ENCODE results near the gene IFNGR2.

The IFNGR2 gene

GRCh38 chr21:33391656-33392055, 11.6 kb upstream of the IFNGR2 start:
- no peak for DNase-seq
- TF ChIP-seq EZH2 (IDR thresholded peaks at IDR 0.05; ENCODE audit: borderline replicate concordance, low read depth, low read length, severe bottlenecking) (no peak), CTCF (IDR thresholded peaks at IDR 0.05; ENCODE audit: borderline replicate concordance, extremely low read depth, low read length, poor library complexity, severe bottlenecking) (no peak)
- H3K9me3 ChIP-seq (ENCODE audit: insufficient read depth, low read length, severe bottlenecking) = no peaks in the 10 kb centered on the region
- no peak for ATAC-seq (ENCODE audit: insufficient read depth, low read depth)
- no peak overlapping the region for H2AFZ ChIP-seq (ENCODE audit: low read depth, low read length)
- no peaks in the 10 kb centered on the region for H4K20me1 ChIP-seq (ENCODE audit: insufficient read depth, low read length)
- H3K4me1 ChIP-seq (ENCODE audit: insufficient read depth, low read length) = no peaks in the 10 kb centered on the region
- H3K27me3 ChIP-seq (ENCODE audit: insufficient read depth, low read length, poor library complexity) = no peaks in the 10 kb centered on the region
- H3K79me2 ChIP-seq (ENCODE audit: insufficient read depth, low read length) = no peaks in the 10 kb centered on the region
- no peak overlapping the region for H3K4me2 ChIP-seq (ENCODE audit: insufficient read depth, low read length)
- H3K9ac ChIP-seq (ENCODE audit: low read depth, low read length) = no peak overlapping the region
- no peak overlapping the region for H3K27ac ChIP-seq (ENCODE audit: low read length)
- no peak overlapping the region for H3K4me3 ChIP-seq (ENCODE audit: low read depth in 1 of 2, low read length in 2 of 2)
- H3K36me3 ChIP-seq (ENCODE audit: insufficient read depth, low read length) = no peaks in the 10 kb centered on the region

GRCh38 chr21:33392284-33392985, 10.8 kb upstream of the IFNGR2 start:
- H3K36me3 ChIP-seq (ENCODE audit: insufficient read depth, low read length) = no peaks in the 10 kb centered on the region
- no peak overlapping the region for H3K27ac ChIP-seq (ENCODE audit: low read length)
- H2AFZ ChIP-seq (ENCODE audit: low read depth, low read length) = no peak overlapping the region
- no peaks in the 10 kb centered on the region for H3K4me1 ChIP-seq (ENCODE audit: insufficient read depth, low read length)
- TF ChIP-seq CTCF (IDR thresholded peaks at IDR 0.05; ENCODE audit: borderline replicate concordance, extremely low read depth, low read length, poor library complexity, severe bottlenecking) (no peak), EZH2 (IDR thresholded peaks at IDR 0.05; ENCODE audit: borderline replicate concordance, low read depth, low read length, severe bottlenecking) (no peak)
- no peak overlapping the region for H3K4me3 ChIP-seq (ENCODE audit: low read depth in 1 of 2, low read length in 2 of 2)
- no peaks in the 10 kb centered on the region for H3K9me3 ChIP-seq (ENCODE audit: insufficient read depth, low read length, severe bottlenecking)
- ATAC-seq (ENCODE audit: insufficient read depth, low read depth) (no peak; the same call in 2 of the 3 replicates), DNase-seq (no peak)
- H4K20me1 ChIP-seq (ENCODE audit: insufficient read depth, low read length) = no peaks in the 10 kb centered on the region
- H3K79me2 ChIP-seq (ENCODE audit: insufficient read depth, low read length) = no peaks in the 10 kb centered on the region
- H3K4me2 ChIP-seq (ENCODE audit: insufficient read depth, low read length) = no peak overlapping the region
- no peaks in the 10 kb centered on the region for H3K27me3 ChIP-seq (ENCODE audit: insufficient read depth, low read length, poor library complexity)
- no peak overlapping the region for H3K9ac ChIP-seq (ENCODE audit: low read depth, low read length)

- no peak overlapping the region for H3K4me2 ChIP-seq (ENCODE audit: insufficient read depth, low read length)
Measured at GRCh38 chr21:33393348-33393747, 9.9 kb upstream of the IFNGR2 start.

More at GRCh38 chr21:33393348-33393747, 9.9 kb upstream of the IFNGR2 start:
- Histone ChIP-seq H3K9me3 (ENCODE audit: insufficient read depth, low read length, severe bottlenecking) (no peaks in the 10 kb centered on the region), H3K4me1 (ENCODE audit: insufficient read depth, low read length) (0 out of 2 replicates have a peak, but pooled peaks cover under 1% of the 10 kb centered on the region), H3K27me3 (ENCODE audit: insufficient read depth, low read length, poor library complexity) (no peaks in the 10 kb centered on the region), H3K36me3 (ENCODE audit: insufficient read depth, low read length) (no peaks in the 10 kb centered on the region), H3K79me2 (ENCODE audit: insufficient read depth, low read length) (no peaks in the 10 kb centered on the region), H3K27ac (ENCODE audit: low read length) (no peak overlapping the region), H2AFZ (ENCODE audit: low read depth, low read length) (no peak overlapping the region), H4K20me1 (ENCODE audit: insufficient read depth, low read length) (no peaks in the 10 kb centered on the region), H3K4me3 (ENCODE audit: low read depth in 1 of 2, low read length in 2 of 2) (no peak overlapping the region), H3K9ac (ENCODE audit: low read depth, low read length) (no peak overlapping the region)
- TF ChIP-seq EZH2 (IDR thresholded peaks at IDR 0.05; ENCODE audit: borderline replicate concordance, low read depth, low read length, severe bottlenecking) (no peak), CTCF (IDR thresholded peaks at IDR 0.05; ENCODE audit: borderline replicate concordance, extremely low read depth, low read length, poor library complexity, severe bottlenecking) (no peak)
- no peak for ATAC-seq (ENCODE audit: insufficient read depth, low read depth)
- no peak for DNase-seq

Data from DND-41 (cell line).